Left lung (tissue), 10 donors: ENCODE data around the gene TBX4. TPM values are rescaled to one million over a fixed set of nuclear protein-coding genes. Genes with fewer than 3 reads are reported as not detected.

Experiments
- ATAC-seq: fragments of 200-7000 bp; cut with Tn5 transposase; one replicate; pipeline ENCODE4 v1.9.1; 2020; ENCODE audit warnings: moderate library complexity
- DNase-seq, 4 donors: peaks; one replicate each; pipeline ENCODE4 v3.0.0-alpha.2; 2013 to 2020
- H3K27ac ChIP-seq, 2 donors: fragments of 200-600 bp; sonication (generic) in 1 of 2; one replicate each; pipeline versions ENCODE4 v1.5.0 to v1.8.0; 2020 to 2021
- H3K27me3 ChIP-seq, 2 donors: fragments of 200-600 bp; sonication (generic) in 1 of 2; one replicate each; pipeline versions ENCODE4 v1.5.0 to v1.8.0; 2020 to 2021
- H3K36me3 ChIP-seq, 2 donors: fragments of 200-600 bp; sonication (generic) in 1 of 2; one replicate each; pipeline versions ENCODE4 v1.5.0 to v1.8.0; 2020 to 2021
- H3K4me1 ChIP-seq, 2 donors: fragments of 200-600 bp; one replicate each; pipeline ENCODE4 v1.8.0; 2021
- H3K4me3 ChIP-seq, 2 donors: fragments of 200-600 bp; sonication (generic) in 1 of 2; one replicate each; pipeline versions ENCODE4 v1.5.0 to v1.8.0; 2020 to 2021; ENCODE audit warnings: mild to moderate bottlenecking in 1 of 2
- H3K9me3 ChIP-seq, 2 donors: fragments of 200-600 bp; sonication (generic) in 1 of 2; one replicate each; pipeline versions ENCODE4 v1.5.0 to v1.8.0; 2020 to 2021
- CTCF ChIP-seq, 2 donors: fragments of 200-600 bp; sonication (generic) in 1 of 2; IDR thresholded peaks; one replicate each; pipeline versions ENCODE4 v1.5.0 to v1.8.0; 2021; ENCODE audit warnings: antibody characterized with exemption in 2 of 2
- intact Hi-C, 2 donors: fragments of 100-400 bp; cut with DNase I; formaldehyde crosslinking; loops; one replicate each; pipeline versions ENCODE4 v1.11.2 to v1.14.2; 2022
- polyA plus RNA-seq, 6 donors: library from polyadenylated mRNA; unstranded; fragments of 120-200 nt; gene quantifications; one replicate each; pipeline ENCODE4 v1.2.1, GENCODE V29; 2013; ENCODE audit not compliant: insufficient read length in 6 of 6
- total RNA-seq, 2 donors: library from RNA; stranded (reverse); fragmentation: NEBNext Ultra II Directional; extraction: Animal tissue kit (Norgen Biotek cat#: 25700); gene quantifications; one replicate each; pipeline ENCODE4 v1.2.1, GENCODE V29; 2021
- donor health status: DM: no; HTN: yes; CAD: no.
- donor health status: DM: no; HTN: no; CAD: no.

Gene TBX4
- total and polyA plus RNA-seq, 8 donors, result 21.2 to 190 (median 162) TPM

GRCh38 chr17:61478026-61478789 lies 26.0 kb downstream of the TBX4 start:
- Histone ChIP-seq H3K4me3 (no peak overlapping the region), H3K4me1 (peaks cover 3 to 6% of the 10 kb centered on the region in 2 donors), H3K9me3 (no peaks in the 10 kb centered on the region), H3K27me3 (peaks cover 0 to 13% of the 10 kb centered on the region in 2 donors), H3K36me3 (no peaks in the 10 kb centered on the region), H3K27ac (no peak overlapping the region)
- DNase-seq (no peak), ATAC-seq (no peak)
- intact Hi-C loops, result no loop called here
- TF ChIP-seq CTCF (IDR thresholded peaks at IDR 0.05), result no peak

- no peaks in the 10 kb centered on the region for H3K36me3 ChIP-seq
- intact Hi-C loops, result no loop called here
- DNase-seq, result peak in 1 of 4 donors; percentile 26
These were observed 26.7 kb downstream of the TBX4 start for GRCh38 chr17:61478790-61479492.

GRCh38 chr17:61479493-61480413 lies 27.5 kb downstream of the TBX4 start:
- peaks cover 3 to 6% of the 10 kb centered on the region in 2 donors for H3K4me1 ChIP-seq

More at GRCh38 chr17:61478790-61479492, 26.7 kb downstream of the TBX4 start:
- H3K4me3 ChIP-seq, result no peak overlapping the region
- peaks cover 3 to 6% of the 10 kb centered on the region in 2 donors for H3K4me1 ChIP-seq
- H3K27me3 ChIP-seq, result peaks cover 0 to 13% of the 10 kb centered on the region in 2 donors
- no peak overlapping the region for H3K27ac ChIP-seq
- no peak for TF ChIP-seq CTCF (IDR thresholded peaks at IDR 0.05)
- ATAC-seq, result no peak
- H3K9me3 ChIP-seq, result no peaks in the 10 kb centered on the region

DNA sequence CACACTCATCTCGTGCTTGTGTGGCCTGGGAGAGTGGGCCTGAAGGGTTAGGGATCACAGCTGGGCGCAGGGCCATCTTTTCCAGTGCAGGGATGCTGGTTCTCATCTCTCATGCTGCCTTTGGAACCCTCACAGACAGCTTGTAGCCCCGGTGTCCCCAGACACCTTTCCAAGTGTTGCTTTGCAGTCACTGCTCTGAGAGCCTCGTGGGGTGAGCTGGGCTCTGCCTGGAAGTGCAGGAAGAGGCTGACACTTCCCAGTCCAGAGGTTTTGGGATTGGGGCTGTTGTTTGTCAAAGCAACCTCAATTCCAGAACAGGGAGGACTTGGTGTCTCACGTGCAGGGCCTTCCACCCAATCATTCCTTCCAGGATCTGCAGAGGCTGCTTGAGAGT lies 28.2 kb downstream of the TBX4 start:
- no peak for TF ChIP-seq CTCF (IDR thresholded peaks at IDR 0.05)
- no peak overlapping the region for H3K27ac ChIP-seq
- peaks cover 0 to 13% of the 10 kb centered on the region in 2 donors for H3K27me3 ChIP-seq
- H3K36me3 ChIP-seq, result no peaks in the 10 kb centered on the region
- H3K4me3 ChIP-seq, result no peak overlapping the region
- no peaks in the 10 kb centered on the region for H3K9me3 ChIP-seq
- intact Hi-C loops, result no loop called here
- peak in 2 of 4 donors; percentile 12 to 46 for DNase-seq
- peaks cover 3 to 6% of the 10 kb centered on the region in 2 donors for H3K4me1 ChIP-seq
- ATAC-seq, result no peak

More at GRCh38 chr17:61479493-61480413, 27.5 kb downstream of the TBX4 start:
- Histone ChIP-seq H3K9me3 (no peaks in the 10 kb centered on the region), H3K36me3 (no peaks in the 10 kb centered on the region), H3K27ac (no peak overlapping the region), H3K4me3 (no peak overlapping the region), H3K27me3 (peaks cover 0 to 13% of the 10 kb centered on the region in 2 donors)
- ATAC-seq, result no peak
- intact Hi-C loops, result no loop called here
- DNase-seq, result peak in 1 of 4 donors; percentile 27
- no peak for TF ChIP-seq CTCF (IDR thresholded peaks at IDR 0.05)
